ENCODE data around the gene ARL4A.

GRCh38 chr7:12727455-12728191, 40.2 kb downstream of the ARL4A start:
- TF ChIP-seq, protein P1, sequence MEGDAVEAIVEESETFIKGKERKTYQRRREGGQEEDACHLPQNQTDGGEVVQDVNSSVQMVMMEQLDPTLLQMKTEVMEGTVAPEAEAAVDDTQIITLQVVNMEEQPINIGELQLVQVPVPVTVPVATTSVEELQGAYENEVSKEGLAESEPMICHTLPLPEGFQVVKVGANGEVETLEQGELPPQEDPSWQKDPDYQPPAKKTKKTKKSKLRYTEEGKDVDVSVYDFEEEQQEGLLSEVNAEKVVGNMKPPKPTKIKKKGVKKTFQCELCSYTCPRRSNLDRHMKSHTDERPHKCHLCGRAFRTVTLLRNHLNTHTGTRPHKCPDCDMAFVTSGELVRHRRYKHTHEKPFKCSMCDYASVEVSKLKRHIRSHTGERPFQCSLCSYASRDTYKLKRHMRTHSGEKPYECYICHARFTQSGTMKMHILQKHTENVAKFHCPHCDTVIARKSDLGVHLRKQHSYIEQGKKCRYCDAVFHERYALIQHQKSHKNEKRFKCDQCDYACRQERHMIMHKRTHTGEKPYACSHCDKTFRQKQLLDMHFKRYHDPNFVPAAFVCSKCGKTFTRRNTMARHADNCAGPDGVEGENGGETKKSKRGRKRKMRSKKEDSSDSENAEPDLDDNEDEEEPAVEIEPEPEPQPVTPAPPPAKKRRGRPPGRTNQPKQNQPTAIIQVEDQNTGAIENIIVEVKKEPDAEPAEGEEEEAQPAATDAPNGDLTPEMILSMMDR (IDR thresholded peaks at IDR 0.05): no peak
- TF ChIP-seq EP300 (IDR thresholded peaks at IDR 0.05): no peak
- TF ChIP-seq POLR2A (IDR thresholded peaks at IDR 0.05): no peak
- no peak for TF ChIP-seq POLR2AphosphoS5 (IDR thresholded peaks at IDR 0.05)
